ENCODE data around the gene RFC4. TPM values are rescaled to one million over a fixed set of nuclear protein-coding genes. Genes with fewer than 3 reads are reported as not detected.

RFC4 gene
- total and polyA plus RNA-seq, 2 of the 4 experiments (the other 2 are of a cell fraction): 19.5 to 27.9 TPM

- Histone ChIP-seq H3K36me3 (ENCODE audit: control insufficient read depth, insufficient read depth, low read length) (no peaks in the 10 kb centered on the region), H2BK20ac (ENCODE audit: low read depth, low read length) (no peak overlapping the region), H3K9me1 (ENCODE audit: insufficient read depth, low read length) (no peaks in the 10 kb centered on the region), H2AK5ac (ENCODE audit: low read depth, low read length) (no peak overlapping the region), H3K56ac (ENCODE audit: extremely low read depth, insufficient read depth, low read length) (no peak overlapping the region), H3K4me2 (ENCODE audit: low read depth, low read length) (no peak overlapping the region), H3K4me1 (ENCODE audit: control insufficient read depth, insufficient read depth, low read length) (peaks cover 4% of the 10 kb centered on the region; the same call in 1 of the 2 replicates), H3K18ac (ENCODE audit: low read depth, low read length) (no peak overlapping the region), H3K4ac (ENCODE audit: low read depth, low read length) (no peak overlapping the region), H2AFZ (replicated peaks; ENCODE audit: low read length, poor library complexity) (no peak overlapping the region), H2BK15ac (ENCODE audit: low read depth, low read length) (no peak overlapping the region), H4K8ac (ENCODE audit: low read depth in 2 of 2, low read length in 2 of 2) (no peak overlapping the region), H2AK9ac (replicated peaks; ENCODE audit: low read depth, low read length, poor library complexity) (no peak overlapping the region), H3K23ac (ENCODE audit: low read depth, low read length) (no peak overlapping the region), H3K27ac (ENCODE audit: insufficient read depth, low read length) (no peak overlapping the region), H3K9ac (ENCODE audit: low read depth, low read length) (no peak overlapping the region), H4K5ac (ENCODE audit: low read depth, low read length) (no peak overlapping the region), H2BK120ac (ENCODE audit: low read depth, low read length) (no peak overlapping the region), H3K14ac (replicated peaks; ENCODE audit: low read depth, low read length) (no peak overlapping the region), H3K79me1 (ENCODE audit: low read depth in 1 of 2, low read length in 2 of 2) (no peaks in the 10 kb centered on the region), H4K91ac (ENCODE audit: insufficient read depth, low read depth, low read length) (no peak overlapping the region), H3K27me3 (ENCODE audit: control insufficient read depth, insufficient read depth, low read length) (no peaks in the 10 kb centered on the region), H4K20me1 (ENCODE audit: insufficient read depth, low read length) (no peaks in the 10 kb centered on the region), H2BK5ac (ENCODE audit: low read depth, low read length, poor library complexity, severe bottlenecking) (no peak overlapping the region), H3K9me3 (ENCODE audit: control insufficient read depth, insufficient read depth, low read length) (no peaks in the 10 kb centered on the region), H3K4me3 (ENCODE audit: insufficient read depth, low read depth, low read length) (no peak overlapping the region)
- in situ Hi-C loops (cut with MboI; ENCODE audit: low sequenced_read_pairs) (loop anchor here (25.0 kb wide), 1 partner anchor 832 kb away; no protein-coding TSS in a partner anchor), intact Hi-C loops (cut with micrococcal nuclease) (loop anchor here (10.0 kb wide), 1 partner anchor 534 kb away; no protein-coding TSS in a partner anchor), dilution Hi-C loops (cut with HindIII; ENCODE audit: low sequenced_read_pairs, unreplicated experiment) (no loop called here)
- no TSS peak for BruUV-seq (replicated peaks)
- POLR2A ChIA-PET (ENCODE audit: unreplicated experiment): no interaction called here
- WGBS, 2 experiments (ENCODE audit: extremely low coverage in 2 of 2, insufficient read length in 1 of 2): no CpG with 5 or more reads among the region's 1 CpG
- DNase-seq (no peak), ATAC-seq (ENCODE audit: low read depth) (no peak)
- CTCF ChIA-PET: interaction anchor here (1.1 kb wide), 1 partner anchor 204 kb away, joined by 3 read pairs; no protein-coding TSS in a partner anchor
- TF ChIP-seq MXI1 (IDR thresholded peaks at IDR 0.05; ENCODE audit: borderline replicate concordance, low read depth, low read length) (no peak), CEBPB (IDR thresholded peaks at IDR 0.05; ENCODE audit: low read depth, low read length) (no peak)
Observed at GRCh38 chr3:186818956-186819355, 12.7 kb upstream of the RFC4 start.
